ENCODE data around the gene RAP2C. TPM values are rescaled to one million over a fixed set of nuclear protein-coding genes. Genes with fewer than 3 reads are reported as not detected.

The RAP2C gene
- 19.1 TPM for total RNA-seq
- long read RNA-seq, partial matches to known transcripts: 4 of 11 reads
- long read RNA-seq, other reads (novel, unspliced or antisense): 5 of 11 reads

- intact Hi-C loops (cut with DNase I): loop anchor here (10.0 kb wide), 1 partner anchor 125 kb away; no protein-coding TSS in a partner anchor
- peak; percentile 86 for DNase-seq (ENCODE audit: low spot score)
Measured at GRCh38 chrX:132219343-132219768, at the start of gene RAP2C. RAP2C (minus strand) TSS chrX:132219447; CDS start chrX:132217268, 2,179 bp downstream.

GRCh38 chrX:132267392-132267791 is 48.1 kb upstream of the RAP2C start:
- DNase-seq (ENCODE audit: low spot score): no peak
- intact Hi-C loops (cut with DNase I): no loop called here

GRCh38 chrX:132266583-132267355 is 47.5 kb upstream of the RAP2C start:
- no peak for DNase-seq (ENCODE audit: low spot score)
- intact Hi-C loops (cut with DNase I): no loop called here

GRCh38 chrX:132263127-132263526 is 43.9 kb upstream of the RAP2C start:
- no peak for DNase-seq (ENCODE audit: low spot score)
- intact Hi-C loops (cut with DNase I): no loop called here

GRCh38 chrX:132258509-132258908 is 39.3 kb upstream of the RAP2C start:
- DNase-seq (ENCODE audit: low spot score): no peak
- intact Hi-C loops (cut with DNase I): no loop called here

- no peak for DNase-seq (ENCODE audit: low spot score)
- intact Hi-C loops (cut with DNase I): no loop called here
Measured at GRCh38 chrX:132257116-132257515, 37.9 kb upstream of the RAP2C start.

- intact Hi-C loops (cut with DNase I): no loop called here
- no peak for DNase-seq (ENCODE audit: low spot score)
Measured at GRCh38 chrX:132236121-132236520, 16.9 kb upstream of the RAP2C start.

GRCh38 chrX:132235488-132235887 is 16.2 kb upstream of the RAP2C start:
- no peak for DNase-seq (ENCODE audit: low spot score)
- intact Hi-C loops (cut with DNase I): no loop called here

GRCh38 chrX:132231587-132231986 is 12.3 kb upstream of the RAP2C start:
- no peak for DNase-seq (ENCODE audit: low spot score)
- intact Hi-C loops (cut with DNase I): no loop called here

GRCh38 chrX:132227383-132228112 is 8.3 kb upstream of the RAP2C start:
- no peak for DNase-seq (ENCODE audit: low spot score)
- intact Hi-C loops (cut with DNase I): no loop called here

- intact Hi-C loops (cut with DNase I): no loop called here
Measured at GRCh38 chrX:132226169-132226568, 6.9 kb upstream of the RAP2C start.

GRCh38 chrX:132218100-132218812 is 991 bp downstream of the RAP2C start:
- peak; percentile 94 for DNase-seq (ENCODE audit: low spot score)
- intact Hi-C loops (cut with DNase I): loop anchor here (10.0 kb wide), 1 partner anchor 123 kb away; no protein-coding TSS in a partner anchor

More at GRCh38 chrX:132226169-132226568, 6.9 kb upstream of the RAP2C start:
- DNase-seq (ENCODE audit: low spot score): no peak

GRCh38 chrX:132217203-132218073 is 1.8 kb downstream of the RAP2C start:
- intact Hi-C loops (cut with DNase I): loop anchor here (10.0 kb wide), 1 partner anchor 123 kb away; no protein-coding TSS in a partner anchor
- DNase-seq (ENCODE audit: low spot score): peak; percentile 82

GRCh38 chrX:132216806-132217202 is 2.4 kb downstream of the RAP2C start:
- intact Hi-C loops (cut with DNase I): loop anchor here (10.0 kb wide), 1 partner anchor 122 kb away; no protein-coding TSS in a partner anchor
- DNase-seq (ENCODE audit: low spot score): no peak

GRCh38 chrX:132216283-132216682 is 3.0 kb downstream of the RAP2C start:
- DNase-seq (ENCODE audit: low spot score): no peak
- intact Hi-C loops (cut with DNase I): loop anchor here (10.0 kb wide), 1 partner anchor 121 kb away; no protein-coding TSS in a partner anchor

- intact Hi-C loops (cut with DNase I): loop anchor here (10.0 kb wide), 1 partner anchor 120 kb away; no protein-coding TSS in a partner anchor
- no peak for DNase-seq (ENCODE audit: low spot score)
Measured at GRCh38 chrX:132214518-132214917, 4.7 kb downstream of the RAP2C start.

- intact Hi-C loops (cut with DNase I): no loop called here
- DNase-seq (ENCODE audit: low spot score): no peak
Measured at GRCh38 chrX:132209527-132209926, 9.7 kb downstream of the RAP2C start.

- intact Hi-C loops (cut with DNase I): no loop called here
- DNase-seq (ENCODE audit: low spot score): no peak
Measured at GRCh38 chrX:132208422-132208821, 10.8 kb downstream of the RAP2C start.

- intact Hi-C loops (cut with DNase I): no loop called here
- no peak for DNase-seq (ENCODE audit: low spot score)
Measured at GRCh38 chrX:132207996-132208395, 11.3 kb downstream of the RAP2C start.

All from cardiac septum (tissue), 1 donor.